CD4-positive, alpha-beta T cell treated with Interleukin-6 for 4 hours (primary cell): Measurements from ENCODE around the gene SALL3.
"Not testable (repeated sequence)": the region's sequence is repeated elsewhere in the genome, so short reads cannot be mapped to it uniquely, and the experiment has no call there.

Experiments used
- DNase-seq: peaks from one replicate; pipeline ENCODE4 v3.0.0-alpha.2; 2020; ENCODE audit warnings: mixed read lengths

The SALL3 gene

GRCh38 chr18:78979730-78980278 is at the start of gene SALL3:
Gene SALL3 (plus strand): TSS chr18:78979818. CDS start chr18:78980275, 457 bp downstream.
- no peak for DNase-seq

GRCh38 chr18:78932281-78932680 is 47.3 kb upstream of the SALL3 start:
- no peak for DNase-seq

GRCh38 chr18:78934003-78934402 is 45.6 kb upstream of the SALL3 start:
- DNase-seq: no peak

GRCh38 chr18:78934551-78935225 is 44.9 kb upstream of the SALL3 start:
- DNase-seq: no peak

- DNase-seq: no peak
These were observed 44.2 kb upstream of the SALL3 start for GRCh38 chr18:78935406-78935805.

- no peak for DNase-seq
These were observed 43.2 kb upstream of the SALL3 start for GRCh38 chr18:78936251-78937005.

- DNase-seq: no peak
These were observed 42.5 kb upstream of the SALL3 start for GRCh38 chr18:78937166-78937565.

GRCh38 chr18:78939105-78939504 is 40.5 kb upstream of the SALL3 start:
- no peak for DNase-seq

GRCh38 chr18:78939734-78940494 is 39.7 kb upstream of the SALL3 start:
- DNase-seq: no peak

GRCh38 chr18:78942236-78942635 is 37.4 kb upstream of the SALL3 start:
- DNase-seq: not testable (repeated sequence)

GRCh38 chr18:78945628-78946027 is 34.0 kb upstream of the SALL3 start:
- DNase-seq: no peak

GRCh38 chr18:78947291-78947690 is 32.3 kb upstream of the SALL3 start:
- DNase-seq: no peak

GRCh38 chr18:78948221-78948620 is 31.4 kb upstream of the SALL3 start:
- DNase-seq: no peak

GRCh38 chr18:78948707-78949106 is 30.9 kb upstream of the SALL3 start:
- no peak for DNase-seq

- DNase-seq: no peak
These were observed 30.4 kb upstream of the SALL3 start for GRCh38 chr18:78949216-78949615.

GRCh38 chr18:78950386-78950785 is 29.2 kb upstream of the SALL3 start:
- DNase-seq: no peak

GRCh38 chr18:78953566-78953965 is 26.1 kb upstream of the SALL3 start:
- DNase-seq: no peak

GRCh38 chr18:78955051-78955450 is 24.6 kb upstream of the SALL3 start:
- no peak for DNase-seq

GRCh38 chr18:78957140-78957539 is 22.5 kb upstream of the SALL3 start:
- DNase-seq: no peak

- no peak for DNase-seq
These were observed 18.9 kb upstream of the SALL3 start for GRCh38 chr18:78960709-78961108.

GRCh38 chr18:78962098-78962497 is 17.5 kb upstream of the SALL3 start:
- DNase-seq: no peak

- not testable (repeated sequence) for DNase-seq
These were observed 14.9 kb upstream of the SALL3 start for GRCh38 chr18:78964727-78965126.

GRCh38 chr18:78965260-78965659 is 14.4 kb upstream of the SALL3 start:
- DNase-seq: no peak
